HG03135 (cell line): ENCODE data around the gene KDM4C.
"Not testable (repeated sequence)": the region's sequence is repeated elsewhere in the genome, so short reads cannot be mapped to it uniquely, and the experiment has no call there.

ENCODE experiments used
- ATAC-seq: cut with Tn5 transposase; IDR thresholded peaks from one replicate; pipeline ENCODE4 v1.9.1; 2021; ENCODE audit warnings: mild to moderate bottlenecking, moderate library complexity; ENCODE audit not compliant: unreplicated experiment

The KDM4C gene

DNA sequence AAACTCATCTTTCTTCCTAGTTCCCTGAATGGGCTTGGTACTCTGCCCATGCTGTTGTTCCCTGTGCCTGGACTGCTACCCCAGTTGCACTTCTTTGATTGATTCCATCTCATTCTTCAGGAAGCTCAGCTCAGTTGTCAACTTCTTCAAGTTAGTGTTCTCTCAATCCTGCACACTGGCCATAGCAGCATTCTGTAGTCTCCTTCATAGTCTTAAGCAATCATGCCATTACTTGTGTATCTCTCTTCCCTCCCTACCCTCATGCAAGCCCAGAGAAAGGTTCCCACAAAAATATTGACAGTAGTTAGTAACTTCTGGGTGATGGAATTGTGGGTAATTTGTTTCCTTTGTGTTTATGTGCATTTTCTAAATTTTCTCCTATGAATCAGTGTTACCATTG is 5.5 kb downstream of the KDM4C start:
- ATAC-seq, result no peak

DNA sequence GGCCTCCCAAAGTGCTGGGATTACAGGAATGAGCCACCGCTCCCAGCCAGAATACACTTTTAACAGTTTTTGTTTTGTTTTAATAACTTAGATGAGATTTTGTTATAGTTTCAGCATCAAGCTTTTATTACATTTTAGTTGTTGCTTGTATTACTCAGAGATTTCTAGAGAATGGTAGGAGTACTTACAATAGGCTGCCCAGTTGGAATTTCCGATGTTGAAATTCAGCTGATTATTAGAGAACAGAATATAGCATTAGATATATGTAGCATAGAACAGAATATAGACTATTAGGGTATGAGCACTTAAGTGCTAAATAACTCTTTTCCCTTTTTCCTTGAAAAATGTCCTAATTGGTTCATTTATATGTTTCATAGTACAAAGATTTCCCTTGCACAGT is 6.2 kb downstream of the KDM4C start:
- ATAC-seq, result no peak

DNA sequence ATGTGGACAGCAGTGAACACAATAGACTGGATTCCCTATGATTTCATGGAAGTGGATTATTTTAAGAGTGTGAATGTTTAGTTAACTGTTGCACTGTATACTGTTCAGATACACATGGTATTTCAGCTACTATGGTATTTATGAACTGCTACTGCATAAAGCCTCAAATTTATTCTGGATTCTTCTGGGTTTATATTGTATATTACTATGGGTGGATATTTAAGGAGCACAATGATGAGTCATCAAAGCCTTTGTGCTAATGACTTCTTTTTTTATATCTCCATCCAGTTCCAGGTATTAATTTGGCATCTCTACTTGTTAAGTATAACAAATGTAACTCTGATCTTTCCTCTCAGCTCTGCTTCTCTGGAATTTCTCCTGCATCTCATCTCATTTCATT is 6.8 kb downstream of the KDM4C start:
- ATAC-seq, result no peak

DNA sequence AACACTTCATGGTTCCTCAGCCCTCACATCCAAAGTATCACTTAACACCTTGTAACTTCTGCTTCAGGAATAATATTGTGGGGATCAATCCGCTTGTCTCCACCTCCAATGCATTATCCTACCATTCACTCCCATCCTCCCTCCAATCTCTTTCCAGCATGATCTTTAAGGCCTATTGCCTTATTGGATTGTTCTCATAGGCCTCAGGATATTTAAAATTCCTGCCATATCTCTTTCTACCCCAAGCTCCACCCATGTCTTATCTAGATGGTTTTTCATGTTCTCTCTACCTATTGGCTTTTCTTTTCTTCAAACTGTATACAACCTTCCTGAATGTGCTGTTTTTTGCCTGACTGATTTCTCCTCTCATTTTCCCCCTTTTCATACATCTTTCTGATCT is 7.2 kb downstream of the KDM4C start:
- ATAC-seq, result no peak

DNA sequence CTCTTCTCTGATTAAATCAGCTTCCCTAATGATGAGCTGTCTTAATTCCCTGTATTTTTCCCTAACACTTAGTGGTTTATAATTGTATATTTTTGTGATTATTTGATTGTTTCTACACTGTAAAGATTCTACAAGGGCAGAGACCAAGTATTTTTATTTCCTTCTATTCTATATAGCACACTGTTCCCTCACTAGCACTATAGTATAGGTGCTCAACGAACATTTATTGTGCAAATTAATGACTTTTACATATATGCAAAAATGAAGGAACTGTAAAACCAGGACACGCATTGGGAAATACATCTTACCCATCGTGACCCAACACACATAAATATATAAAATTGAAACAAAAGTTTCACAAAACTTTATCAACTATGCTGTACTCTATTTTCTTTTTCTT is 7.6 kb downstream of the KDM4C start:
- ATAC-seq, result no peak

DNA sequence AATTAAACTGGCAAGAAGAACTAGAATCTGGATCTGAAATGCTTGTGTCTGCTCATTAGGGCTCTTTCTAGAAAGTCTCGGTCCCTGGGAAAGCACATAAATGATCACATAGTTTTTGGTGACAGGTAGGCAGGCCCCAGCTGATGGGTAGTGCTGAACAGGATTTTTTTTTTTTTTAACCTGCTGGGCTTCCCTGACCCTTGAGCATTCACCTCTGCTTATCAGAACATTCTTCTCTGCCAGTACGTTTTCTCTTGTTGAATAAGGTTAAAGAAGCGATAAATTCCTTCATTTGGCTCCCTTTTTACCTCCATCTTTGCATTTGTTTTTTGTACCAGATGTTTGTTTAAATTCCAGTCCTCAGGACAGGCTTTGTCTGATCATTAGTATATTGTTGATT is 8.8 kb downstream of the KDM4C start:
- ATAC-seq, result no peak

DNA sequence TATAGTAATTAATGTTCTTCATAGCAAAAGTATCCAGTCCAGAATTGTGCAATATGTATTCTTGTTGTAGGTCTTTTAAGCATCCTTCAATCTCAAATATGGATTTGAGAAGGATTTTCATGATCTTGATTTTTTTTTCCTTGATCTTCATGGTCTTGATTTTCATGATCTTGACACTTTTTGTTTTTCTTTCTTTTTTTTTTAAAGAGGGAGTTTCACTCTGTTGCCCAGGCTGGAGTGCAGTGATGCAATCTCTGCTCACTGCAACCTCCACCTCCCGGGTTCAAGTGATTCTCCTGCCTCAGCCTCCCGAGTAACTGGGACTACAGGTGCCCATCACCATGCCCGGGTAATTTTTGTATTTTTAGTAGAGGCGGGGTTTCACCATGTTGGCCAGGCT is 10.8 kb downstream of the KDM4C start:
- not testable (repeated sequence) for ATAC-seq

DNA sequence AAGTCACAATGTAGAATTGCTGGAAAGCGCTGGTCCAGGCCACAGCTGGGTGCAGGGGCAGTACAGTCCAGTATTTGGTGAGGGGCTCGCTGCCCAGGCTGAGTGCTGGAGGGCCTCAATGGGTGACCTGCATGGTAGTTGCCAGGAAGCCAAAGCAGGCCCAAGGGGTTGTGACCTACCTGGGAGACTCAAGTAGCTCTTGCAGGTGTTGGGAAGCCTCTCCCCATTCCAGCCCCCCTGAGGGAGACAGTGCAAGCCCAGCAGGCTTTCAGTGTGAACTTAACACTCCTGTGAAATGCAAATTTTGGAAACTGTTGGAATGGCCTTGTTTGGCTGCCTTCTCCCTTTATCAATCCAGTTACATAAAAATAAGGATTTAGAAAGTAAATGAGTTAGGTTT is 13.9 kb downstream of the KDM4C start:
- ATAC-seq, result no peak

DNA sequence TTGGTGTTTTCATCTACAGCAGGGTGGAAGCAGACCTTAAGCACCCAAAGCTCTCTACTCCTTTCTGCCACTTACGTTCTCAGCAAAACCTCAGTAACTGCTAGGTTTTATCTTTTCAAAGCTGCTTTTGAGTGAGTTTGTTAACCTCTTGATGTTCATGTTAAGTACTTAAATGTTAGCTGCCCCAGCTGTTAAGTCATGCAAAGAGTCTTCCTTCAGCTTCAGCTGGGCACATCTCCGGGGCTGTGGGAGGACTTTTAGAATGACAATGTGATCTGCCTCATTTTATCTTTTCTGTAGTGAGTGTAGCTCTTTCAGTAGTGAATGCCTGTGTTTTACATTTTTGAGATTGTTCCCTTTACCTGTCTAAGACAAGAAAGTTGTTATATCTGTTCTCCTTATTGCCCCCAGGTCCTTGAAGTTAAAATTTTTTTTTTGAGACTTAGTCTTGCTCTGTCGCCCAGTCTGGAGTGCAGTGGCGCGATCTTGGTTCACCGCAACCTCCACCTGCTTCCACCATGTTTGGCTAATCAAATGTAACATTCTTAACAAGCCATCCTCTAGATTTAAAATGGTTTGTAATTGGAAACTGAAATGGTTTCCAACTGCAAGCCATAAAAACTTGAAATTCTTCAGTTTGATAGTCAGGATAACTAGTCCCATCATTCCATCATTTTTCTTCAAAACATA is 19.6 kb downstream of the KDM4C start:
- ATAC-seq, result no peak

DNA sequence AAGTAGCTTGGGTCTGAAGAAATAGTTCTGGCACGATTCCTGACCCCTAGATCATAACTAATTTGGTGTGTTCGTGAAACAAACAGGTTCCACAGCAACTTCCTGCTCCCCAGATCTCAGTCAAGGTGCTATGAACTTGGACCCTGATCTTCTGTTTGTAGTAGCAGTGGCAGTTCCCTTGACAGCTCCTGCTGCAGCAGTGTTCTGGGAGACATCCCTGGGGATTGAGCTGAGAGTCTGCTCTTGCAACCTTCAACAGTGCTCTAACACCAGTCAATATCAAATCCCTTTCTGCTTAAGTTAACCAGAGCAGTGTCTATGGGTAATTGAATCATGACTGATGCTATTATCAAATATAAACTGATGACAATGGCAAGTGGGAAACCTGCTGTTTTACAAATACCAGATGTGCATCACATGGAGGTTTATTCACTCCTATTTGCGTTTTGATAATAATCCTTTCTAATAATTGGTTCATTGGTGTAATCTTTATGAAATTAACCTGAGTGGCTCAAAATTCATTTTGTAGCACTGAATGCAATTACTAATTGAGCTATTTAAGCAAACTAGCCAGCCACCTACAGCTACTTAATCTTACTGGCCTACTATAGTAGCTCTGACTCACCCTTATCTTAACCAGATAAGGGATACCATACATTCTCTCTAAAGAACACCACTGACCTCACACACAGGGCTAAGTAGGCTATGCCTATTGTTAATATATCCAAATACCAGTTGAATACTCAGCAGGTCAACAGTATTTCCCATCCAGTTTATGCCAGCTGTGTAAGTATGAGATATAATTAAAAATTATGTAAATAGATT is 21.9 kb downstream of the KDM4C start:
- no peak for ATAC-seq

DNA sequence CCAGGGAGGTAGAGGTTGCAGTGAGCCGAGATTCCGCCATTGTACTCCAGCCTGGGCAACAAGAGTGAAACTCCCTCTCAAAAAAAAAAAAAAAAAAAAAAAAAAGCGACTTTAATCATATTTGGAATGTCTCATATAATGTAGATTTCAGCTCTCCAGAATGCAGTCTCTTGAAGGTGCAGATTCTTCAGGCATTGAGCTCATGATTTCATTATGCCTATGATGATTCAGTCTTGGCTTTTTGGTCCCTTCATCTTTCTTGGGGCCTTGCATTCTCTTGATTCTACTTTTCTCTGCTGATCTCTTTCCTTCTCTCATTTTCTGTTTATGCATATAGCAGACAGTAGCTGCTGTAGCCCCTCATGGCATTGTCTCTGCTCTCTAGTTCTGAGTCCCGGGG is 22.9 kb downstream of the KDM4C start:
- ATAC-seq, result no peak

DNA sequence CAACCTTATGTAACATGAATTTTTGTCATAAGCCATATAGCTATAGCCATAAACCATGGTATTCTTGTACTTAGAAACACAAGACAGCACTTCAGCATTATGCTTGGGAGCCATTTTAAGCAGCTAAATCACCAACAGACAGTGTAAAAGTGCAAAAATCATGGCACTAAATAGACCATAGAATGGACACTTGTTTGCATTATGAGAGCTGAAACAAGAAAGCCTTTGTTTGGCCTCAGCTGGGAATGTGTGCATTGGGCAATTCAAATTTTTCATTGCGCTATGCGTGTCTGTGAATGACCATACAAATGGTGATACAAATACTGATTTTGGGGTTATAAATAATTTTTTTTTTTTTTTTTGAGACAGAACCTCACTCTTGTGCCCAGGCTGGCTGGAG is 23.7 kb downstream of the KDM4C start:
- no peak for ATAC-seq

DNA sequence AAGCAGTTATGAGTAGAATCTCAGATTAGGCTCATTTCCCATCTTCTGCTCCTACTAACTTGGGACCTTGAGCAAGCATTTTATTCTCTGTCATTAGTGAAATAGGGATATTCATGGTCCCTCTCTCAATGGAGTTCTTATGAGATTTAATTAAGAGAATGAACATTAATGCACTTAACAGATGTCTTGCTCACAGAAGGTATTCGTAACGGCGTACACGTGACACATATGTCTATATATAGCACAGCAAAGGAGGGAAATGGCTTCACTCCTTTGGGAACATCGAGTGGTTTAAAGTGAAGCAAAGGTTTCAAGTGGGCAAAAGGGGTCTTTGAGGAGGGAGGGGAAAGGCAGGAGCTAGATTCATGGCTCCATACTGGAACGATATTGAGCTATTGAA is 24.6 kb downstream of the KDM4C start:
- no peak for ATAC-seq

DNA sequence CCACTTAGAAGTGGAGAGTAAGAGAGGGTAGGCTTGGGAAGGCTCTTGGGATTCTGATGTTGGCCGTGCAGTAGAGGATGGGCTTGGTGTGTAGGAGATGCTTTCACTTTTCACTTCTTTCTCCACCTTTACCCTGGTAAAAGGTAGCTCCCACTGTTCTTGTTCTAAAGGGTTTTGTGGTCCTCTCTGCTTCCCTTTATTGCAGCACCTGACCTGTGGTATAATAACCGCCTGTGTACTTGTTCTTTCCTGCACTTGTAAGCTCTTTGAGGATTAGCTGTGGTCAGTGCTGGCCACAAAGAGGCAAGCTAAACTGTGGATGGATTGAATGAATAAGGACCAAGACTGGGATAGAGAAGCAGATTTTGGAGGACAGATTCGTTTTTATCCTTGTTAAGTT is 25.2 kb downstream of the KDM4C start:
- no peak for ATAC-seq

DNA sequence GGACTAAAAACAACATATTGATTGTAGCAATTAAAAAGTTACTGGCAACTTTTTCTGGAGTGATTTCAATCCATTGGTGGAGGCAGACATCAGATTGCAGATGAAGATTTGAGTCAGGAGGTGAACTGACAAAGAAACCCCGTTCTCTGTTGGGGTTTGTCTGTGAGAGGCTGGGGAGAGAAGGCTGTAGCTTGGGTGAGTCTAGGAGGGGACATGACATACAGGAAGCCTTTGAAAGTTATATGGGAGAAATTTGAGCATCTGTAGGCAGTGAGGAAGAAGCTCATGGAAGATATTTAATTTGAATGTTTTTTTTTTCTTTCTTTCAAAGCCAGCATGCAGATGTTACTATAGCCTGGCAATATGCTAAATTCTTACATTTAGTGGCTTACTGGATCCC is 26.0 kb downstream of the KDM4C start:
- ATAC-seq, result no peak

DNA sequence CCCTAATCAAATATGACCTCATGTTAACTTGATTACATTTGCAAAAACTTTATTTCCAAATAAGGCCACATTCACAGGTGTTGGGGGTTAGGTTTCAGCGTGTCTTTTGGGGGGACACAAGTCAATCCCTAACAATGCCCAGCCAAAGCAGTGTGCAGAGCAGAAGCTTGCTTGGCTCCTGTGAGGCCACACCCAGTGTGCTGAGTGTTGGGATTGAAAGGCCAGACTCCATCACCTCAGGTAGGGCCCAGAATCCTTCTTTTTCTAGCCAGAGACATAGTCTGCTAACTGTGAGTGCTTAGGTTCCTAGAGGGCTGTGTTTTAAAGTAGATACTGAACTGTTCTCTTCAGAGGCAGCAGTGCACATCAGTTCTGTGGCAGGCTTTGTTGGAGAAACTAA is 27.9 kb downstream of the KDM4C start:
- no peak for ATAC-seq

DNA sequence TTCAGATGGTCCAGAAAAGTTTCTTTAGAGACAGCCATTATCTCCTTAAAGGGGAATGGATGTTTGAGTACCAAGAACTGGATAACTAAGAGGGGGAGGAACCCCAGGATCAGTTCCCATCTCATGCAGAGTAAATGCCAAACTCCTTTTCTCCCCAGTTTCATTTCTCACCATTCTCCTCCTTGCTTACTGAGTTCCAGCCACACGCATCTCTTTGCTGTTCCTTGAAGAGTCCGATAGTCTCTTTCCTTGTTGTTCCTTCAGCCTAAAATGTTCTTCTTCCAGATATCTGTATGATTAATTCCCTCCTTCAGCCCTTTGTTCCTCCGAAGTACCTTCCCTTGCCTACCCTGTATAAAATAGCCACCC is 30.0 kb downstream of the KDM4C start:
- ATAC-seq, result no peak

DNA sequence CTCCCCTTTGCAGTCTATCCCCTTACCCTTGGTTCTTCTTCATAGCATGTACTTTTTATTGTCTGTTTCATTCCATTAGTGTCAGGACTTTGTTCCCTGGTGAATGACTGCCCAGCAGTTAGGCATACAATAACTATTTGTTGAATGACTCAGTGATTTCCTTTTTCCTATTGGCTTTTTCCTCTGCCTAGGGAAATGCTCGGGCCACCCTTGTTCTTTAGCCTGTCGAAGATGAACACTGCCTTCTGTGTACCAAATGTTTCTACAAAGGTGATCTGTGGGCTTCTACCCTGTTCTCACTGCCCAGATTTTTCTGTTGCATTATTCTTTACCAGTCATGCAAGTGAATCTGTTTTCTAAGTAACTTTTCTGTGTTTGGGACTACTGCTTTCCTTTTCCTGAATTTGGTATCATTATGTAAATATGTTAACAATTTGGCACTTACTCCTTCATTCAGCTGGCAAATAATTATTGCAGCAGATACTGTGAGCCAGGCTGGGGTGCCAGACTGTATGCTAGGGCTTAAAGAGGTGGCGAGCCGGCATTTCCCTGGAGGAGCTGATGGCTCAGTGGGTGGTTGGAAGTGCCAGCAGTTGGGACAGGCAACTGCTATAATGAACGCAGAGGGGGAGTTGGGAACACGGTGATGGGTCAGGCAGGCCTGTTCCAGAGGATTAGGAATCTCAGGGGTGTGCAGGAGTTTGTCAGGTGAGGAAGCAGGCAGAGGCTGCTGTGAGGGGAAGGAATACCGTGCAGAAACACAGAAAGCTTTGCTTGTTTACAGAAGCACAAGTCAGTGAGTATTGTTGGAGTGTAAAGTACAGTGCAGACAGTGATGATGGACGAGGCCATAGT is 30.6 kb downstream of the KDM4C start:
- no peak for ATAC-seq

DNA sequence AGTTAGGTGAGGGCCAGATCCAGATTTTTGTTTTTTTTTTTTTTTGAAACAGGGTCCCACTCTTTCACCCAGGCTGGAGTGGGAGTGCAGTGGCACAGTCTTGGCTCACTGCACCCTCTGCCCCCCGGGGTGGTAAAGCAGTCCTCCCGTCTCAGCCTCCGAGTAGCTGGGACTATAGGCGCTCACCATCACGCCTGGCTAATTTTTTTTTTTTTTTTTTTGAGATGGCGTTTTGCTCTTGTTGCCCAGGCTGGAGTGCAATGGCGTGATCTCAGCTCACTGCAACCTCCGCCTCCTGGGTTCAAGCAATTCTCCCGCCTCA is 31.2 kb downstream of the KDM4C start:
- ATAC-seq, result not testable (repeated sequence)

DNA sequence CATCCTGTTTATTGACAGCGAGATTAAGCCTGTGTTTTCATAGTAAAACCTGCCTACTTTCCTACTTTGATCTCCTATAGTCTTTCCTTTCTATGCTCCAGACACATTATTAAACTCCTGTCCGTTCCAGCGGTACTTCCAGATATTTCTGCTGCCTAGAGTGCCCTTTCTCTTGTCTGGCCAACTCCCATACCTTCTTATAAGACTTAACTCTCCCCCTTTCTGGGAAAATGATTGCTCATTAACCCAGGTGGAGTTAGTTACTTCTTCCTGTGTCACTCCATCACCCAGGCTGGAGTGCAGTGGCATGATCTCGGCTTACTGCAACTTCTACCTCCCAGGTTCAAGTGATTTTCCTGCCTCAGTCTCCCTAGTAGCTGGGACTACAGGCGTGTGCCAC is 33.1 kb downstream of the KDM4C start:
- no peak for ATAC-seq

DNA sequence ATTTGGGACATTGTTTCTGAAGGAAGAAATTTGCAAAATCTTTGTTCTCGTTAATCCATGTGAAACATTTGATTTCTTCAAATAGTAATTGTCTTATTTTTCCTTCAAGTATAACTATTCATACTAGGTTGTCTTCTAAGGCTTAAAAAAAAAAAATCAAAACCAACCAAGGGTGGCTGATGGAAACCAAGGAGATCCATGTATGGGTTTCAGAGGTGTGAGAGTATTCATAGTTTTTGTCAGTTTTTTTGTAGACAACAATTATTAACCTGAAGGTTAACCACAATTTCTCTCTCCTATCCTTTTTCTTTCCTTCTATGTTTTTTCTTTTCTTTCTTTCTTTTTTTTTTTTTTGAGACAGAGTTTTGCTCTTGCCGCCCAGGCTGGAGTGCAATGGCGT is 35.4 kb downstream of the KDM4C start:
- ATAC-seq, result no peak

DNA sequence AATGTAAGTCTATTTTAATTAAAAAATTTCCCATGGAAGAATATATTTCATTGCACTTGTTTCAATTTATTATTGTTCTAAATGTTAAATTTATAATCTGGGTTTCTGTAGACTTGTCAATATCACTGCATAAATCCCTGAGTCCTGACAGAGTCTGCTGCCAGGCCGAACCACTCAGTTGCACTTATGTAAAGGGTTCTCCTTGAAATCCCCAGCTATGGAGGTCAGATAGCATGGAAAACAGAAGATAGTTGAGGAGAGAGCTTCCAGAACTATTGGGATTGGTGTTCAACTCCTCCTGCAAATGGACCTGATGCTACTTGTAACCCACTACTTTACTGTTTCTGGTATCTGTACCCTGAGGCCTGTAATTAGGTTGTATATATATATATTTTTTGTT is 37.2 kb downstream of the KDM4C start:
- no peak for ATAC-seq
